GM23338 (cell line): Measurements from ENCODE around the gene OR4Q2. TPM values are rescaled to one million over a fixed set of nuclear protein-coding genes. Genes with fewer than 3 reads are reported as not detected.
"Not testable (repeated sequence)": the region's sequence is repeated elsewhere in the genome, so short reads cannot be mapped to it uniquely, and the experiment has no call there.

Experiments used
- ATAC-seq: fragments of 200-7000 bp; cut with Tn5 transposase; 3 replicates; pipeline ENCODE4 v1.9.1; 2020
- DNase-seq: peaks from one replicate; pipeline ENCODE4 v3.0.0-alpha.2; 2015; ENCODE audit warnings: low spot score
- H2AFZ ChIP-seq: fragments of 200-600 bp; sonication (generic); 2 replicates; pipeline ENCODE4 v1.8.0; 2016; ENCODE audit warnings: antibody characterized with exemption, mild to moderate bottlenecking, moderate library complexity
- H3F3A ChIP-seq: fragments of 200-600 bp; sonication (generic); replicated peaks from 2 replicates; pipeline ENCODE4 v1.8.0; 2017; ENCODE audit warnings: antibody characterized with exemption, mixed run types, low read depth
- H3K27ac ChIP-seq: fragments of 200-600 bp; sonication (generic); 2 replicates; pipeline ENCODE4 v1.6.1; 2016; ENCODE audit warnings: low read depth
- H3K27me3 ChIP-seq: fragments of 200-600 bp; sonication (generic); 2 replicates; pipeline ENCODE4 v1.8.0; 2016; ENCODE audit warnings: mild to moderate bottlenecking, mixed run types, moderate library complexity; ENCODE audit not compliant: insufficient read depth
- H3K36me3 ChIP-seq: fragments of 200-600 bp; sonication (generic); 2 replicates; pipeline ENCODE4 v1.8.0; 2016; ENCODE audit warnings: mild to moderate bottlenecking; ENCODE audit not compliant: insufficient read depth
- H3K4me1 ChIP-seq: fragments of 200-600 bp; sonication (generic); 2 replicates; pipeline ENCODE4 v1.8.0; 2016; ENCODE audit warnings: mild to moderate bottlenecking, moderate library complexity; ENCODE audit not compliant: insufficient read depth
- H3K4me2 ChIP-seq: fragments of 200-600 bp; sonication (generic); 2 replicates; pipeline ENCODE4 v1.7.1; 2017; ENCODE audit warnings: mixed run types
- H3K4me3 ChIP-seq: fragments of 200-600 bp; sonication (generic); 2 replicates; pipeline ENCODE4 v1.6.1; 2016; ENCODE audit warnings: mixed run types
- H3K79me2 ChIP-seq: fragments of 200-600 bp; sonication (generic); replicated peaks from 2 replicates; pipeline ENCODE4 v1.8.0; 2017; ENCODE audit warnings: mild to moderate bottlenecking; ENCODE audit not compliant: insufficient read depth
- H3K9me2 ChIP-seq: fragments of 200-600 bp; sonication (generic); 2 replicates; pipeline ENCODE4 v1.8.0; 2017; ENCODE audit not compliant: insufficient read depth
- H4K20me1 ChIP-seq: fragments of 200-600 bp; sonication (generic); replicated peaks from 2 replicates; pipeline ENCODE4 v1.8.0; 2017; ENCODE audit warnings: mild to moderate bottlenecking; ENCODE audit not compliant: insufficient read depth
- H3K27ac Mint-ChIP-seq: 2 replicates; pipeline ENCODE4 v1.8.0; 2020; ENCODE audit warnings: inconsistent platforms, mild to moderate bottlenecking, moderate library complexity, mixed read lengths
- H3K27me3 Mint-ChIP-seq: 3 replicates; pipeline ENCODE4 v1.8.0; 2022; ENCODE audit warnings: low read depth, mild to moderate bottlenecking, moderate library complexity, mixed read lengths, inconsistent platforms; ENCODE audit not compliant: insufficient read depth, poor library complexity
- H3K36me3 Mint-ChIP-seq: 3 replicates; pipeline ENCODE4 v1.8.0; 2021; ENCODE audit warnings: low read depth, mild to moderate bottlenecking, inconsistent platforms, moderate library complexity, mixed read lengths
- H3K4me1 Mint-ChIP-seq: 3 replicates; pipeline ENCODE4 v1.8.0; 2020; ENCODE audit warnings: mild to moderate bottlenecking, inconsistent platforms, mixed read lengths
- H3K4me3 Mint-ChIP-seq: 3 replicates; pipeline ENCODE4 v1.8.0; 2021; ENCODE audit warnings: moderate library complexity, mild to moderate bottlenecking, inconsistent platforms, mixed read lengths
- H3K9me3 Mint-ChIP-seq: 3 replicates; pipeline ENCODE4 v1.8.0; 2020; ENCODE audit warnings: moderate library complexity, mild to moderate bottlenecking, inconsistent platforms, mixed read lengths
- CREB1 ChIP-seq: fragments of 250-450 bp; sonication (Bioruptor Pico); IDR thresholded peaks from 2 replicates; pipeline ENCODE4 v1.5.0; 2020; ENCODE audit warnings: low read depth, mild to moderate bottlenecking, moderate library complexity
- CTCF ChIP-seq, 2 experiments: fragments of 200-600 bp in 1 of 2; sonication (generic) in 1 of 2; conservative IDR thresholded peaks; 2 replicates each; pipeline versions ENCODE4 v1.5.1 to v1.6.1; 2016 to 2017; ENCODE audit warnings: antibody characterized with exemption in 2 of 2, low read depth in 2 of 2, mild to moderate bottlenecking in 2 of 2, moderate library complexity in 1 of 2
- ETS1 ChIP-seq: IDR thresholded peaks from 2 replicates; pipeline ENCODE4 v1.6.1; 2016; ENCODE audit warnings: antibody characterized with exemption
- EZH2phosphoT487 ChIP-seq: fragments of 200-600 bp; sonication (generic); IDR thresholded peaks from one replicate; pipeline ENCODE4 v1.8.1; 2018; ENCODE audit warnings: antibody characterized with exemption; ENCODE audit not compliant: unreplicated experiment
- STAT1 ChIP-seq: IDR thresholded peaks from one replicate; pipeline ENCODE4 v1.6.1; 2016; ENCODE audit warnings: antibody characterized with exemption; ENCODE audit not compliant: unreplicated experiment
- ZNF114 ChIP-seq: fragments of 250-450 bp; sonication (Bioruptor Pico); IDR thresholded peaks from 2 replicates; pipeline ENCODE4 v1.5.0; 2020; ENCODE audit warnings: mild to moderate bottlenecking, moderate library complexity
- ZNF331 ChIP-seq: fragments of 250-450 bp; sonication (Bioruptor Pico); IDR thresholded peaks from 2 replicates; pipeline ENCODE4 v1.5.0; 2020; ENCODE audit warnings: low read depth, mild to moderate bottlenecking, moderate library complexity
- ZNF462 ChIP-seq: fragments of 250-450 bp; sonication (Bioruptor Pico); IDR thresholded peaks from 2 replicates; pipeline ENCODE4 v1.5.0; 2020; ENCODE audit warnings: mild to moderate bottlenecking, moderate library complexity
- long read RNA-seq: library from polyadenylated mRNA; unstranded; transcript quantifications from one replicate; pipeline ENCODE4 v2.0.0, GENCODE V29; 2020; ENCODE audit not compliant: unreplicated experiment
- polyA plus RNA-seq: library from polyadenylated mRNA; unstranded; fragments of >200 nt; fragmentation: Nextera tagmentation; extraction: Ambion mirVana; gene quantifications from 2 replicates; pipeline ENCODE4 v1.2.1, GENCODE V29; 2016
- total RNA-seq: library from RNA; depleted of rRNA; stranded (reverse); fragments of >200 nt; shearing (Covaris generic); gene quantifications from 2 replicates; pipeline ENCODE4 v1.2.3, GENCODE V29; 2014; rRNA removed

The OR4Q2 gene
- total RNA-seq (not detected in 2 replicates), polyA plus RNA-seq (not detected in 2 replicates)
- long read RNA-seq: 0 reads

- Histone ChIP-seq H2AFZ (no peak within 1 kb of the TSS), H3K27ac (no peak within 1 kb of the TSS), H3K4me2 (no peak within 1 kb of the TSS), H3K36me3 (peaks cover 4% of the 10 kb centered on the region; the same call in 1 of the 2 replicates), H3K79me2 (no peaks in the 10 kb centered on the region), H3K4me3 (no peak within 1 kb of the TSS), H3F3A (no peaks in the 10 kb centered on the region), H3K9me2 (no peaks in the 10 kb centered on the region), H4K20me1 (no peaks in the 10 kb centered on the region), H3K27me3 (no peaks in the 10 kb centered on the region), H3K4me1 (no peaks in the 10 kb centered on the region)
- H3K27ac Mint-ChIP-seq: no peak within 1 kb of the TSS
- ATAC-seq: no peak
- H3K27me3 Mint-ChIP-seq: peaks cover 5% of the 10 kb centered on the region
- H3K4me1 Mint-ChIP-seq: no peaks in the 10 kb centered on the region
- DNase-seq: no peak
- TF ChIP-seq STAT1 (no peak), ZNF331 (CRISPR knock-in tag) (no peak)
- H3K36me3 Mint-ChIP-seq: peaks cover 11% of the 10 kb centered on the region
- no peak within 1 kb of the TSS for H3K4me3 Mint-ChIP-seq
- peaks cover 72% of the 10 kb centered on the region for H3K9me3 Mint-ChIP-seq
Measured at GRCh38 chr14:20001863-20002262, at the start of gene OR4Q2. Gene OR4Q2, plus strand, starts transcription at chr14:20002163.

GRCh38 chr14:19969735-19970134 lies 32.2 kb upstream of the OR4Q2 start:
- not testable (repeated sequence) for H3K27me3 ChIP-seq, H3K27ac Mint-ChIP-seq, H3K27ac ChIP-seq, H3K36me3 ChIP-seq, H3K79me2 ChIP-seq, ATAC-seq, H3K9me2 ChIP-seq, H3K4me1 Mint-ChIP-seq, H4K20me1 ChIP-seq, H3K4me1 ChIP-seq, H3K4me3 Mint-ChIP-seq, DNase-seq, H3K4me2 ChIP-seq, H3K36me3 Mint-ChIP-seq, H3K27me3 Mint-ChIP-seq, H2AFZ ChIP-seq, H3K4me3 ChIP-seq, H3F3A ChIP-seq
- peaks cover 69% of the 10 kb centered on the region for H3K9me3 Mint-ChIP-seq

GRCh38 chr14:19974844-19975243 lies 27.1 kb upstream of the OR4Q2 start:
- Histone ChIP-seq H3K9me2 (no peaks in the 10 kb centered on the region), H4K20me1 (no peaks in the 10 kb centered on the region), H3K27ac (no peak overlapping the region), H3K4me3 (no peak overlapping the region), H2AFZ (no peak overlapping the region), H3K4me2 (no peak overlapping the region), H3K79me2 (no peaks in the 10 kb centered on the region), H3K4me1 (no peaks in the 10 kb centered on the region), H3K36me3 (no peaks in the 10 kb centered on the region), H3F3A (no peaks in the 10 kb centered on the region), H3K27me3 (no peaks in the 10 kb centered on the region; the same call in 1 of the 2 replicates)
- DNase-seq: no peak
- H3K27me3 Mint-ChIP-seq: peaks cover 4% of the 10 kb centered on the region
- peaks cover 20% of the 10 kb centered on the region for H3K36me3 Mint-ChIP-seq
- H3K27ac Mint-ChIP-seq: no peak overlapping the region
- H3K4me1 Mint-ChIP-seq: no peaks in the 10 kb centered on the region
- ATAC-seq: no peak
- H3K4me3 Mint-ChIP-seq: no peak overlapping the region
- peaks cover 72% of the 10 kb centered on the region for H3K9me3 Mint-ChIP-seq
- TF ChIP-seq ZNF331 (CRISPR knock-in tag) (no peak), ZNF462 (CRISPR knock-in tag) (no peak), STAT1 (no peak), ETS1 (no peak), CTCF (conservative IDR thresholded peaks at IDR 0.05; ENCODE audit: low read depth in 2 of 2) (no peak), CREB1 (CRISPR knock-in tag) (no peak), EZH2phosphoT487 (no peak), ZNF114 (no peak)
